ENCODE measurements around the gene LAMA3.

DNA sequence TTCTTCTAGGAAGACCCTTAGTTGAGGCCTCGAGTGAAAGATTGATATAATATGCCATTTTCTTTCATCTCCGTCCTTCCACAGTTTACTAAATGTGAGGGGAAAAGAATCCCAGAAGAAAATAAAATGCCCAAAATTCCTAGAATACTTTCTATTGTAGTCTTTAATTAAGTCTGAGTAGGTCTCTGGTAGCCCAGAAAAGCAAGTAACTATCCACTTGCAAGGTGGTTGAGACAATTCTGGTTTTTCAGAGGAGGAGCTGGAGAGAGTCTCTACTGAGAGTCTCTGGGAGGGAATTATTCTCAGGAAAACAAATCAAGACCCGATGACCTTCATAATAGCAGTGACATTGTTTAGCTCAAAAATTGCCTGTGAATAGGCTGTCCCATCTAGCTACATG is 261.4 kb downstream of the LAMA3 start:
- TF ChIP-seq, protein P1, sequence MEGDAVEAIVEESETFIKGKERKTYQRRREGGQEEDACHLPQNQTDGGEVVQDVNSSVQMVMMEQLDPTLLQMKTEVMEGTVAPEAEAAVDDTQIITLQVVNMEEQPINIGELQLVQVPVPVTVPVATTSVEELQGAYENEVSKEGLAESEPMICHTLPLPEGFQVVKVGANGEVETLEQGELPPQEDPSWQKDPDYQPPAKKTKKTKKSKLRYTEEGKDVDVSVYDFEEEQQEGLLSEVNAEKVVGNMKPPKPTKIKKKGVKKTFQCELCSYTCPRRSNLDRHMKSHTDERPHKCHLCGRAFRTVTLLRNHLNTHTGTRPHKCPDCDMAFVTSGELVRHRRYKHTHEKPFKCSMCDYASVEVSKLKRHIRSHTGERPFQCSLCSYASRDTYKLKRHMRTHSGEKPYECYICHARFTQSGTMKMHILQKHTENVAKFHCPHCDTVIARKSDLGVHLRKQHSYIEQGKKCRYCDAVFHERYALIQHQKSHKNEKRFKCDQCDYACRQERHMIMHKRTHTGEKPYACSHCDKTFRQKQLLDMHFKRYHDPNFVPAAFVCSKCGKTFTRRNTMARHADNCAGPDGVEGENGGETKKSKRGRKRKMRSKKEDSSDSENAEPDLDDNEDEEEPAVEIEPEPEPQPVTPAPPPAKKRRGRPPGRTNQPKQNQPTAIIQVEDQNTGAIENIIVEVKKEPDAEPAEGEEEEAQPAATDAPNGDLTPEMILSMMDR (IDR thresholded peaks at IDR 0.05), result no peak
- TF ChIP-seq EZH2phosphoT487 (IDR thresholded peaks at IDR 0.05) (no peak), EZH2 (IDR thresholded peaks at IDR 0.05) (no peak)

Data from neural progenitor cell (in vitro differentiated cells).